NCI-H1105 (cell line): ENCODE measurements around the gene GLIS1.

Experiments used
- DNase-seq: peaks from one replicate; lab custom pipeline; 2025; lab: John Stamatoyannopoulos, UW

GLIS1 gene

GRCh38 chr1:53548031-53548491 lies 190.9 kb downstream of the GLIS1 start:
- no peak for DNase-seq

DNA sequence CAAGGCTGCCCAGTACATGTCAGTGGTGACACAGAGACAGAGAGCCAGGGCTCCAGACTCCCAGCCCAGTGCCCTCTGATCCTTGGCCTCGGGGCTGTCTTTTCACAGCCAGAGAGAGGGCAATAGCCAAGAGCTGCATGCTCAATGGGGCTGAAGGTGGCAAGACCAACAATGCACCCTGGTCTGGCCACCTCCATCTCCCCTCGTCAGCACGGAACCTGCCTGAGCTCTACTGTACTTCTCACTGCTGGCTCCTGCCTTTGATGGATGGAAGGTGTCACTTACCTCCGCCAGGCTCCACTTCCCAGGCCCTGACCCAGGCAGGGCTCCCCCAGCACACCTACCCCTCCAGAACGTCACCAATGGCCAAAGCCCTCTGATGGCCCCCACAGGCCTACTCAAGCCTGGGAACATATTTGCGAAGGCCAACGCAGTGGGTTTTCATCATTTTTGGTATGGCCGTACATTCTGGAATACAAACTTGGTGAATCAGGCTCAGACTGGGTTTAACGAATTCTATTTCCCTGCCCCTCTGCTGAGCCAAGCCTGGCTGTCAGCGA lies 191.7 kb downstream of the GLIS1 start:
- no peak for DNase-seq

DNA sequence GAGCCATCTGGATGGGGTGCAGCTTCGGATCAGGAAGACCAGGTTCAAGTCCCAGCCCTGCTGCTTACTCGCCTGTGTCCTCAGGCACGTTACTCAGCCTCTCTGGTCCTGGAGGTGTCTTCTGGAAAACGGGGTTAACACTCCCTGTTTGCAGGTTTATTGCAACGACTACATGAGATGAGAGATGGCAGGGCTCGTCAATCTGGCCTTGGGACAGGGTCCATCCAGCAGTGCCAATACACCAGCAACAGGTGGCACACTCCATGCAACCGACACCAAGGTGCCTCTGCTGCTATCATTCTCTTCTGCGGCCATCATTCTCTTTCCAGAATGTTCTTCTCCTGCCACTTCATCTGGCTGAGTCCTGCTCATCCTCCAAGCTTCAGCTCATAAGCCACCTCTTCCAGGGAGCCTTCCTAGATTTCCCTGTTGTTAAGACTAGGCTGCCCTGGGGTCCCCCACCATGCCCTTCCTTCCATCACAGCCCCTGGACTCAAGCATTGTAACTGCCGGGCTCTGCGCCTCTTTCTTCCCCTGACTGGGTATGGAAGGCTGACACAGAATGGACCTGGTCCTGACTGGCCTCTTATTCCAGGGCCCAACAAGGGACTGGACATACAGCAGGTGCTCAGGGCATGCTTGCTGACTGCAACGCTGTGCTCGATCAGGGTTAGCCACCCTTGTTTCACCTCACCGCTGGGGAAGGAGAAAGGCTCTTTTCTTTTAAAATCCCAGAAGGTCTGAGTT lies 192.4 kb downstream of the GLIS1 start:
- DNase-seq, result no peak

- no peak for DNase-seq
These were observed 193.1 kb downstream of the GLIS1 start for GRCh38 chr1:53545663-53546408.

DNA sequence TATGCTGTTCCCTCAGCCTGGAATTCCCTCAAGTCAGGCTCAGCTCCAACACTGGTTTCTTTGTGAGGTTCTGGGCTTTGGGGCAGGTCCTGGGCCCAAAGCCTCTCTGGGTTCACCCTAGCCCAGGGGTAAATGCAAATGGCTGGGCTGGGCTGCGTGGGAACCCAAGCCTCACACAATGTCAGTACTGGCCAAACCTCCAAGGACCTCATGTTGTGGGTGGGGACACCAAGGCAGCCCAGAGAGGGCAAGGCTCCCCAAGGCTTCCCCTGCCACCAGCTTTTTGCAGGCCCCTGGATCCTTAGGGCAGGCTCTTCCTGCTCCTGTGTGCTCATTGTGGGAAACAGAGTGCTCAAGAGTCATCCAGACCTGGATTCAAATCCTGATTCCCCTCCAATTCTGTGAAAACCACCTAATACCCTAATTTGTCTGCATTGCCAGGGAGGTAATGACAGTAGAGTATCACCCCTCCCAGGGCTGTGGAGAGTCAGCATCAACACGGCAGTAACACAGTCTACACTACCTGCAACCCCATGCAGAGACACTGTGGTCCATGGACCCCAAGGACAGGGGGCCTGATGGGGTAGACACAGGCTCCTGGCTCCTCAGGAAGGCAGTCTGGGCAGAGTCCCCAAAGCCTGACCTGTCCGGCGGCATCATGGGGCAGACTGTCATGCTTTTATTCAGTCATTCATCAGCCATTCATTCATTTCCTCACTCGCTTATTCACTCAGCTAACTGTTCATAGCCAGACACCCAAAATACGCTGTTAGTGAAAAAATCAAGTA lies 194.0 kb downstream of the GLIS1 start:
- no peak for DNase-seq

DNA sequence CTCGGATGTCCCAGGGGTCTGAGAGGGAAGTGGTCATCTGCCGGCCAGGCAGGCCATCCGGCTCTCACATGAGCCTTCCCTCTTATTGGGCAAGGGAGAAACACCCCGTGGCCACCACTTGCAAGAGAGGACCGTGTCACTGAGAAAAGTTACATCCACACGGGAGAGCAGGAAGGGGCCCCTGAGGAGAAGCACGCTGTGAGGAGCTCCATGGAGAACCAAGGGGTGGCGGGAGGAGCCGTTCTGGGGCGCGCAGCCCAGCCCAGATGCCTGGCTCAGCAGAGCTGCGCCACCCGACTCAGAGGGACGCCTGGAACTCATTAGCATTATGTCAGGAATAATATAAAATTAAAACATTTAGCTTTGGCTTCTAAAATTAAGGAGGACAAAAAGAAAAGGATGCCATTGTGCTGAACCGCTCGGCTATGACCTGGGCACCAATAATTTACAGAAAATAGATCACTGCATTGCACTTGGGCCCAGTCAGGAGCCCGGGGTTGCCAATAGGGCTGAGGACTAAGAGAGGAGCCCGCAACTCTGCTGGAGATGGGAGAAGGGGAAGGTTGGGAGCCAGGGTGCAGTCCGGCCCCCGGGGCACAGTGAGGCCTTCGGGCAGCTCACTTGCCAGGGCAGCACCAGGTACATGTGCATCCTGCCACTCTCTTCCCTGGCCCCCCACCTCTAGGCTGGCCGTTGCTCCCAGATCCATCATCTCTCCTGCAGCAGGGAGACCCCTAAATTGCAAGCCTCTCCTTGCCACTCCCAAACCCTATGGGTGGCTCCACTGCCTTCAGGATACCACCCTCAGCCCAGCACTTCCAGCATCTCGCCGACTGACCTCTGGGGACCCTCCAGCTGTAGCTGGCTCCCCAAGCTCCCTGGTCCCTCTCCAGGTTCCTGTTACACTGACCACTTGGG lies 194.9 kb downstream of the GLIS1 start:
- DNase-seq, result no peak

- DNase-seq, result no peak
These were observed 195.7 kb downstream of the GLIS1 start for GRCh38 chr1:53543130-53543777.

GRCh38 chr1:53542551-53542950 lies 196.4 kb downstream of the GLIS1 start:
- DNase-seq, result no peak

GRCh38 chr1:53541761-53542550 lies 197.0 kb downstream of the GLIS1 start:
- no peak for DNase-seq

GRCh38 chr1:53541263-53541625 lies 197.7 kb downstream of the GLIS1 start:
- DNase-seq, result no peak

DNA sequence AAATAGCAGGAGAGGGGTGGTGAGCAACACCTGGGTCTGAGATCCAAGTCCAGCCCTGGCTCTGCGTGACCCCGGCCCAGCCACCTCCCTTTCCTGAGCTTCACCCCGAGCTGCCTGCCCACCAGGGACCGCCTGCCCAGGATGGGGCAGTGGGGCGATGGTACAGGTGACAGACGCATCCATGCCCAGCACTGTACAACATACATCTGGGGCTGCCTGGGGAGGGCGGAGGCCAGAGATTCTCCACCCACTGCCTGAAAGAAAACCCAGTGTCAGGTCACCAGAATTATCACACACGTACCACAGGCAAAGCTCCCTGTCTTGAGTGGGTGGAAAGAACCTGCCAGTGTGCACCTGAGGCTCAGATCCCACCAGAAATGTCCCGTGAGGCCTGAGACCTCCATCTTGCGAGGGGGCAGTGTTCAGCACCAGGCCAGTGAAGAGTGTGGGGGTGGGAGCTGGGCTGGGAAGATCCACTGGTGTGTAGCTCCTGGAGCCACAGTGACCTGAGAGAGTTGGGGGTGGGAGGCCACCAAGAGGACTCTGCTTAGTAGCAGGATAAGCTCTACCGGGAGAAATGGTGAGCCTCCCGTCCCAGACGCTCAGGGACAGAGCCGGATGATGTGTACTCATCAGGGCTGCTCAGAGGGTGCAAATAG lies 198.2 kb downstream of the GLIS1 start:
- DNase-seq, result no peak

DNA sequence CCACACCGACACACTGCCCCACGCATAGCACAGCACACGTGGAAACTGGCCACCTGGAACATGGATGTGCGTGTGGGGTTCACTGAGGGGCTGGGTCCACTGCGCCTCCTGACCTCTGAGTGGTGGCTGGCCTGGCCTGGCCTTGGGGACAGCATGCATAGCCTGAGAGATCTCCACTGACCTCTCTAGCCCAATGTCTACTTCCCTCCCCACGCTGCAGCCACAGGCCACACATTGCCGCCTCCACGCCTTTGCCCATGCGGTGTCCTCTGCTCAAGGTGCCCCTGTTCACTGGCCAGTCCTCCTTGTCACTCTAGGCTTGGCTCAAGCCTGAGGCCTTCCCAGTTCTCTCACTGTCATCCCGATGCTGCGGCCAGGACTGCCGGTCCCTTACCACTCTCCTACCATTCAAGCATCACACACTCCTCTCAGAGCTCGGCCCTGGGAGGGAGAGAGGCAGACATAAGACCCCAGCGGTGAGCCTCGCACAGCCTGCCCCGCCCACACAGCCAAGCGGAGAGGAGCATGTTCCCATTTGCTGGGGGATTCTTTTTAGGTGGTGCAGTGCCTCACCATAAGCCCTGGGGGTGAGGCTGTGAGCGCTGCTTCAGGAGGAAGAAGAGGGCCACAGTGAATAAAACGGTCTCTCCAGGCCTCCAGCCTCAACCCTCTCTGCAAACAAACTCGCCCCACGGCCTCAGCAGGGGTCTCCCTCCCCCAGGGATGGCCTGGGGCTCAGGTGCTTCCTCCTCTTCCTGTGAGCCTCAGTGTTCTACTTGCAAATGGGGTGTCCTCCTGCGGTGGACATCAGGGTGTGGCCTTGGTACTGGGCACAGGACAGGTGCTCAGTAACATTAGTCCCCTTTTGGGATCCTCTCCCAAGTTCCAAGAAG lies 199.0 kb downstream of the GLIS1 start:
- DNase-seq, result no peak

DNA sequence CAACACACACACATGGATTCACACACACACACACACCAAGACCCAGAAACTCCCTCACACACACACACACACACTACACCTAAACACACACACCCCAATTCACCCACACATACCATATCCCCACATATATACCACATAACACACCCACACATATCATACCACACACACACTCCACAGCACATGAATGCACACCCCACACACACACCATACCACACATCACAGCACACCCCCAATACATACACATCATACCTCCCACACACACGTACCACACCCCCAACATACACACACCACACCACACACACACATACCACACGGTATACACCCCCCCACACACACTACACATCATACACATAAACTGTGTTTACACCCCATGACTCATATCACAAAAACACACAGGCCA lies 199.7 kb downstream of the GLIS1 start:
- no peak for DNase-seq

DNA sequence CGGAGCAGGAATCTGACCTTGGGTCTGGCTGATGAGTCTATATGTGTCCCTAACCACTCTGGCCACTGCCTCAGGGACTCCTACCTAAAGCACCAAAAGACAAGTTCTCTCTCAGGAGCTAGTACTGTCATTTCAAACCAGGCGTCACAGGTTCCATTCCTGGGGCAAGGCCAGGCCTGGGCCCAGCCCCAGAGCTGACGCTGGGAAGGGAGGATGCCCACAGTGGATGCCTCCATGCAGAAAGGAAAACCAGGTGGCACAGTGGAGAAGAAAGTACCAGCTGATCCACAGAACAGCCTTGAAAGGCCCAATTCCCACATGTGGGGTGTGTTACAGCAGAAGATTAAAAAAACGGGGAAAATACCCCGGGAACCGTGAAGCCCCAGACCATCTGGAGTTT lies 202.4 kb downstream of the GLIS1 start:
- DNase-seq, result no peak

- no peak for DNase-seq
These were observed 203.1 kb downstream of the GLIS1 start for GRCh38 chr1:53535846-53536245.

GRCh38 chr1:53535226-53535625 lies 203.7 kb downstream of the GLIS1 start:
- DNase-seq, result no peak

DNA sequence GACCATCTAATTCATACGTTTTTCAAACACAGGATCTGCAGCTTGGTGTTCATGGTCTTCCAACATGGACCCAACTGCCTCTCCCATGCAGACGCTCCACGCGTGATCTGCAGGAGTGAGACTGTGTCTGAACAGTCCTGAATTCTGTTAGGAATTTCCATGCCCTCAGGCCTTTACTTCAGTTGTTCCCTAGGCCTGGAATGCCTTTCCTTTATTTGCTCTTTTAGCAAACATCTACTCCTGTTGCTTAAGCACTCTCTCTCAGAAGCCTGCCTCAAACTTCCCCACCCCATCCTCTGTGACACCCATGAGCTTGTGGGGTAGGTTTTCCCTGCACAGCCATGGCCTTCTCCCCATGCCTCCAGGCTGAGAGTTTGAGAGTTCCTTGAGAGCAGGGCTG lies 206.1 kb downstream of the GLIS1 start:
- DNase-seq, result no peak

- no peak for DNase-seq
These were observed 206.6 kb downstream of the GLIS1 start for GRCh38 chr1:53532377-53532776.
